Measurements from ENCODE around the gene METTL5.

METTL5 gene

GRCh38 chr2:169775354-169775753 lies 49.4 kb downstream of the METTL5 start:
- no peak for DNase-seq (ENCODE audit: low spot score)
- no peak overlapping the region for H3K4me3 ChIP-seq
- H3K27ac ChIP-seq = peak overlapping the region in 1 of 2 donors; percentile 32
- no peak for TF ChIP-seq CTCF (IDR thresholded peaks at IDR 0.05)

GRCh38 chr2:169772651-169773050 lies 52.1 kb downstream of the METTL5 start:
- DNase-seq (ENCODE audit: low spot score) = no peak
- no peak overlapping the region for H3K27ac ChIP-seq
- TF ChIP-seq CTCF (IDR thresholded peaks at IDR 0.05) = no peak
- H3K4me3 ChIP-seq = no peak overlapping the region

- Histone ChIP-seq H3K27ac (no peak overlapping the region), H3K4me3 (no peak overlapping the region)
- TF ChIP-seq CTCF (IDR thresholded peaks at IDR 0.05) = no peak
- DNase-seq (ENCODE audit: low spot score) = no peak
Measured at GRCh38 chr2:169771612-169772011, 53.1 kb downstream of the METTL5 start.

GRCh38 chr2:169771021-169771420 lies 53.7 kb downstream of the METTL5 start:
- Histone ChIP-seq H3K27ac (no peak overlapping the region), H3K4me3 (no peak overlapping the region)
- no peak for DNase-seq (ENCODE audit: low spot score)
- no peak for TF ChIP-seq CTCF (IDR thresholded peaks at IDR 0.05)

- H3K4me3 ChIP-seq = peak overlapping the region; percentile 59
- no peak for TF ChIP-seq CTCF (IDR thresholded peaks at IDR 0.05)
- no peak for DNase-seq (ENCODE audit: low spot score)
- no peak overlapping the region for H3K27ac ChIP-seq
Measured at GRCh38 chr2:169768262-169768995, 56.3 kb downstream of the METTL5 start.

- TF ChIP-seq CTCF (IDR thresholded peaks at IDR 0.05) = no peak
- no peak for DNase-seq (ENCODE audit: low spot score)
- Histone ChIP-seq H3K4me3 (no peak overlapping the region), H3K27ac (no peak overlapping the region)
Measured at GRCh38 chr2:169767243-169767888, 57.3 kb downstream of the METTL5 start.

GRCh38 chr2:169765523-169765922 lies 59.2 kb downstream of the METTL5 start:
- Histone ChIP-seq H3K27ac (no peak overlapping the region), H3K4me3 (no peak overlapping the region)
- no peak for TF ChIP-seq CTCF (IDR thresholded peaks at IDR 0.05)
- DNase-seq (ENCODE audit: low spot score) = no peak
